ENCODE results near the gene EPHB3.
A peak's percentile ranks its signal among the peaks of the same experiment; 100 is the strongest.

Gene EPHB3

DNA sequence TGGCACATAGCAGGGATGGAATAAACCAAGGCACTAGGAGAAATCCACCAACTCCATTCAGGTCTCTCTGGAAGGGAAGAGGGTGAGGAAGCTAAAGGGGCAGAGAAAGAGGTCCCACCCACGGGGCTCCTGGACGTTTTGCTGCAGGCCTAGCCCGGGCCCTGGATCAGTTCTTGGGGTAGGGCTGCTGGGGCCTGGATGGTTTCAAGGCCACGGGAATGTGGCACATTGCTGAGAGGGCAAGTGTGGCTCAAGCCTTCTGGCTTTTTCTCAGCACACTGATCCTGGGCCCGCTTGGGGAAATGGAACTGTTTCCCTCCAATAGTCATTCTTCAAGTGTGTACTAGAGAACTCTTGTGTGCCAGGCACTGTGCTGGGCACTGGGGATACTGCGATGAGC lies 24.0 kb downstream of the EPHB3 start:
- no peak overlapping the region for H3K27ac ChIP-seq
- no peak overlapping the region for H3K4me3 ChIP-seq
- peaks cover 0 to 28% (median 18%) of the 10 kb centered on the region in 11 experiments; a peak in 11 of 22 replicates for H3K27me3 ChIP-seq
- TF ChIP-seq Cebpa-rat (IDR thresholded peaks at IDR 0.05) = no peak
- H3K4me2 ChIP-seq = no peak overlapping the region
- H3K36me3 ChIP-seq = peaks cover 0 to 16% (median 0%) of the 10 kb centered on the region in 11 experiments; a peak in 4 of 22 replicates
- no peaks in the 10 kb centered on the region; a peak in 1 of 22 replicates for H4K20me1 ChIP-seq
- peaks cover 25 to 48% (median 37%) of the 10 kb centered on the region in 10 experiments for H3K4me1 ChIP-seq
- H3K9ac ChIP-seq = no peak overlapping the region
- no peaks in the 10 kb centered on the region for H3K9me3 ChIP-seq (replicated peaks in 1 of 11)

DNA sequence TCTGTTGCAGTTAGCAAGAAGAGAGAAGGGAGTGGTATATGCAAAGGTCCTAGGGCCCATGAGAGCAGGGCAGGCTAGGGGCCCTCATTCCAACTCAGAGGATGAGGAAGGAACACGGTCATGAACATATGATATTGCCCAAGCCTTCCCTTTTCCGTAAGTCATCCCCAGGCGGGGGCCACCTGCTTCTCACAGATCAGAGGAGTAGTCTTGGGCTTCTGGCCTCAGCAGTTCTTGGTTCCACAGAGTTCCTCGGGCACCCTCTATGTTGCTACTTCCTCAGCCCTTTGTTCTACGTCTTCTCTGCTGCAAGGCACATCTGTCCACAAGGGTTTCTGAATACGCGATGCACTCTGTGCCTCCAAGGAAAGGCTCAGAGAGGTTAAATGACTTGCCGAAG lies 25.3 kb downstream of the EPHB3 start:
- TF ChIP-seq Cebpa-rat (IDR thresholded peaks at IDR 0.05) = no peak
- Histone ChIP-seq H3K36me3 (peaks cover 0 to 3% (median 0%) of the 10 kb centered on the region in 11 experiments; a peak in 3 of 22 replicates), H3K4me3 (no peak overlapping the region), H3K9me3 (replicated peaks in 1 of 11) (no peaks in the 10 kb centered on the region), H3K4me1 (peaks cover 37 to 57% (median 47%) of the 10 kb centered on the region in 10 experiments), H4K20me1 (no peaks in the 10 kb centered on the region; a peak in 1 of 22 replicates), H3K27ac (no peak overlapping the region), H3K9ac (no peak overlapping the region), H3K27me3 (peaks cover 0 to 28% (median 18%) of the 10 kb centered on the region in 11 experiments; a peak in 11 of 22 replicates), H3K4me2 (peak overlapping the region in 3 of 11 experiments; percentile 8 to 21 (median 10); a peak in 2 of 22 replicates)

DNA sequence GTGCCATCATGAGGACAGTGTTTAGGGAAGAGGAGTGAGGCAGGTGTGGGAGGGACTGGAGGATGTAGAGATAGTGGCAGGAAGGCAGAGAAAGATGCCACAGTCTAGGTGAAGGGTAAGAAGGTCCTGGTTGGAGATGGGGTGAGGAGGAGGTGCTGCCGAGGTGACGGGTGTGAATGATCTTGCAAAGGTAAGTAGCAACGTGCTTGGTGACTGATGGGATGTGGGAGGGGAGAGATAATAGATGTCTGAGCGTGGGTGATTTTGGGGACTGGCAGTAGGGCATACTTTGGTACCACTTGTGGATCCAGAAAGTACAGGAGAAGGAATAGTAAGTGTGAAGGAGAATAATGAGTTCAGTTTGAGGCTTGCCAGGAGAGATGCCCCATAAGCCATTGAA lies 27.2 kb downstream of the EPHB3 start:
- H3K27ac ChIP-seq = no peak overlapping the region
- no peaks in the 10 kb centered on the region for H3K36me3 ChIP-seq
- H3K9me3 ChIP-seq (replicated peaks in 1 of 11) = no peaks in the 10 kb centered on the region
- H3K4me1 ChIP-seq = peaks cover 28 to 59% (median 39%) of the 10 kb centered on the region in 10 experiments
- no peaks in the 10 kb centered on the region; a peak in 1 of 22 replicates for H4K20me1 ChIP-seq
- H3K9ac ChIP-seq = no peak overlapping the region
- H3K4me3 ChIP-seq = no peak overlapping the region
- TF ChIP-seq Cebpa-rat (IDR thresholded peaks at IDR 0.05) = no peak
- H3K27me3 ChIP-seq = peaks cover 0 to 18% (median 11%) of the 10 kb centered on the region in 11 experiments; a peak in 10 of 22 replicates
- H3K4me2 ChIP-seq = no peak overlapping the region

GRCh38 chr3:184590795-184591194 lies 29.2 kb downstream of the EPHB3 start:
- peak overlapping the region in 2 of 11 experiments; percentile 12 to 28; a peak in 3 of 22 replicates for H3K9ac ChIP-seq
- peak overlapping the region; percentile 51 to 93 (median 72) for H3K4me2 ChIP-seq
- no peaks in the 10 kb centered on the region for H3K9me3 ChIP-seq (replicated peaks in 1 of 11)
- peak overlapping the region in 3 of 11 experiments; percentile 11 to 46 (median 41); a peak in 5 of 22 replicates for H3K27ac ChIP-seq
- no peaks in the 10 kb centered on the region for H4K20me1 ChIP-seq
- peaks cover 31 to 66% (median 40%) of the 10 kb centered on the region in 10 experiments for H3K4me1 ChIP-seq
- 0 out of 22 replicates have a peak, but pooled peaks cover 0 to 1% (median 0%) of the 10 kb centered on the region in 11 experiments for H3K27me3 ChIP-seq
- H3K4me3 ChIP-seq = peak overlapping the region in 1 of 10 experiments; percentile 7; a peak in 1 of 20 replicates
- no peak for TF ChIP-seq Cebpa-rat (IDR thresholded peaks at IDR 0.05)
- no peaks in the 10 kb centered on the region for H3K36me3 ChIP-seq

- no peak overlapping the region for H3K27ac ChIP-seq
- H3K9ac ChIP-seq = no peak overlapping the region
- H3K4me3 ChIP-seq = no peak overlapping the region
- peaks cover 36 to 67% (median 44%) of the 10 kb centered on the region in 10 experiments for H3K4me1 ChIP-seq
- H3K4me2 ChIP-seq = peak overlapping the region in 9 of 11 experiments; percentile 30 to 93 (median 63); a peak in 18 of 22 replicates
- no peaks in the 10 kb centered on the region for H3K27me3 ChIP-seq
- TF ChIP-seq Cebpa-rat (IDR thresholded peaks at IDR 0.05) = no peak
- no peaks in the 10 kb centered on the region for H4K20me1 ChIP-seq
- H3K9me3 ChIP-seq (replicated peaks in 1 of 11) = no peaks in the 10 kb centered on the region
- no peaks in the 10 kb centered on the region for H3K36me3 ChIP-seq
These were observed 30.2 kb downstream of the EPHB3 start for GRCh38 chr3:184591789-184592188.

DNA sequence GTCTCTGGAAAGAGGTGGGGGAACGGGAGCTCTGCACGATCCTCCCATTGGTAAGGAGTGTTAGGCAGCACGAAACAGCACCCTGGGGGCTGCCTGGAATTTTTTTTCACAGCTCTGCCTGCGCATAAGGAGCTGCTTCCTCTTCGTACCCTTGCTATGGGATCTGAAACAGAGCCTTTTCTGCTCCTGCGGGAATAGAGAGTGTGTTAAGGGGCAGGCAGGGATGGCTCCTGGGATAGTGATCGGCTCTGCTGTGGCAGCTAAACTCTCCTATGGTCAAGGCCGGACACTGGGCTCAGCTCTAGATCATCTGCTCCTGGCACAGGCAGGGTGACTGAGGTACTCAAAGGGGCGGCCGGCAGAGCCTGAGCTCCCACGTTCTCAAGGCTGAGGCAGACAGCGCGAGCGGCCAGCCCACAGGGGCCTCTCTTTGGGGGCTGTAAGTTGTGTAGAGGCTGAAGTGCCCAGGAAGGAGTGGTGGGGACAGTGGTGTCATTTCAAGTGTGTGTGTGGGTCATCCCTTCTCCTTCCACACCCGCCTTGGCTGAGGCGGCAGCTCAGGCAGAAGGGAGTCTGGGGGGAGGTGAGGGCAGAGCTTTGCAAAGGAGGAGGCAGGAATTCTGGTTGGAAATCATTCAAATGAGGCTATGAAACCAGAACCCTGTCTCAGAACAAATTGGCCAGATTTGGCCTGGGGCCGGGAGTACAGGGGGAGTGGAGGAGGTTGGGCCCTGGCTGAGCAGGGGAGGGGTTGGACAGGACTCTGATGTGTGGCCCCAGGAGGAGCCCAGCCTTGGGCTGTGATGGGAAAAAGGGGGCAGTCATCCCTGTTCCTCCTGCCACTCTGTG lies 31.0 kb downstream of the EPHB3 start:
- no peaks in the 10 kb centered on the region for H3K9me3 ChIP-seq (replicated peaks in 1 of 11)
- H3K9ac ChIP-seq = no peak overlapping the region
- no peak for TF ChIP-seq Cebpa-rat (IDR thresholded peaks at IDR 0.05)
- no peaks in the 10 kb centered on the region for H3K27me3 ChIP-seq
- no peak overlapping the region; a peak in 1 of 22 replicates for H3K27ac ChIP-seq
- H3K36me3 ChIP-seq = no peaks in the 10 kb centered on the region
- H4K20me1 ChIP-seq = no peaks in the 10 kb centered on the region
- no peak overlapping the region for H3K4me3 ChIP-seq
- H3K4me2 ChIP-seq = peak overlapping the region; percentile 6 to 93 (median 60); a peak in 16 of 22 replicates
- peaks cover 36 to 66% (median 44%) of the 10 kb centered on the region in 10 experiments for H3K4me1 ChIP-seq

- Histone ChIP-seq H4K20me1 (no peaks in the 10 kb centered on the region), H3K9me3 (replicated peaks in 1 of 11) (no peaks in the 10 kb centered on the region), H3K36me3 (no peaks in the 10 kb centered on the region), H3K9ac (no peak overlapping the region), H3K27ac (peak overlapping the region in 1 of 11 experiments; percentile 4; a peak in 2 of 22 replicates), H3K4me2 (peak overlapping the region in 2 of 11 experiments; percentile 84 to 93; a peak in 2 of 22 replicates), H3K4me3 (no peak overlapping the region), H3K4me1 (peaks cover 36 to 66% (median 44%) of the 10 kb centered on the region in 10 experiments), H3K27me3 (peaks cover 0 to 1% (median 0%) of the 10 kb centered on the region in 11 experiments; a peak in 2 of 22 replicates)
- TF ChIP-seq Cebpa-rat (IDR thresholded peaks at IDR 0.05) = no peak
These were observed 31.8 kb downstream of the EPHB3 start for GRCh38 chr3:184593220-184593927.

GRCh38 chr3:184593928-184594303 lies 32.3 kb downstream of the EPHB3 start:
- H3K27ac ChIP-seq = peak overlapping the region in 1 of 11 experiments; percentile 4; a peak in 1 of 22 replicates

More at GRCh38 chr3:184593928-184594303, 32.3 kb downstream of the EPHB3 start:
- Histone ChIP-seq H3K4me1 (peaks cover 36 to 66% (median 44%) of the 10 kb centered on the region in 10 experiments), H3K9ac (no peak overlapping the region), H3K27me3 (peaks cover 0 to 7% (median 0%) of the 10 kb centered on the region in 11 experiments; a peak in 5 of 22 replicates), H3K36me3 (no peaks in the 10 kb centered on the region), H3K4me2 (peak overlapping the region in 1 of 11 experiments; percentile 73; a peak in 2 of 22 replicates), H3K4me3 (no peak overlapping the region), H3K9me3 (replicated peaks in 1 of 11) (no peaks in the 10 kb centered on the region), H4K20me1 (no peaks in the 10 kb centered on the region)
- TF ChIP-seq Cebpa-rat (IDR thresholded peaks at IDR 0.05) = no peak

All from BLaER1 treated with 17β-estradiol and CSF1 and Interleukin-3, amounts not matched to agents 10 nM and 100 nM (cell line).